Ishikawa (cell line): ENCODE results near the gene ADAM22.

ENCODE experiments used
- CEBPB ChIP-seq: IDR thresholded peaks from 2 replicates; pipeline ENCODE4 v1.6.1; 2012
- CREB1 ChIP-seq: IDR thresholded peaks from 2 replicates; pipeline ENCODE4 v1.6.1; 2012; ENCODE audit warnings: low read depth
- EGR1 ChIP-seq: IDR thresholded peaks from 2 replicates; pipeline ENCODE4 v1.6.1; 2012
- EP300 ChIP-seq: IDR thresholded peaks from 2 replicates; pipeline ENCODE4 v1.6.1; 2012; ENCODE audit warnings: borderline replicate concordance
- FOXM1 ChIP-seq: IDR thresholded peaks from 2 replicates; pipeline ENCODE4 v1.6.1; 2012; ENCODE audit warnings: low read depth, borderline replicate concordance
- MAX ChIP-seq: IDR thresholded peaks from 2 replicates; pipeline ENCODE4 v1.6.1; 2012
- NFIC ChIP-seq: IDR thresholded peaks from 2 replicates; pipeline ENCODE4 v1.6.1; 2012
- RAD21 ChIP-seq: IDR thresholded peaks from 2 replicates; pipeline ENCODE4 v1.6.1; 2012; ENCODE audit warnings: low read depth
- REST ChIP-seq: IDR thresholded peaks from 2 replicates; pipeline ENCODE4 v1.6.1; 2012; ENCODE audit warnings: low read depth, mild to moderate bottlenecking
- TAF1 ChIP-seq: IDR thresholded peaks from 2 replicates; pipeline ENCODE4 v1.6.1; 2012; ENCODE audit warnings: low read depth, mild to moderate bottlenecking
- TCF12 ChIP-seq: IDR thresholded peaks from 2 replicates; pipeline ENCODE4 v1.6.1; 2012; ENCODE audit warnings: low read depth
- TEAD4 ChIP-seq: IDR thresholded peaks from 2 replicates; pipeline ENCODE4 v1.6.1; 2012
- USF1 ChIP-seq: IDR thresholded peaks from 2 replicates; pipeline ENCODE4 v1.6.1; 2012
- YY1 ChIP-seq: IDR thresholded peaks from 2 replicates; pipeline ENCODE4 v1.6.1; 2012; ENCODE audit warnings: low read depth
- ZBTB7A ChIP-seq: IDR thresholded peaks from 2 replicates; pipeline ENCODE4 v1.6.1; 2012; ENCODE audit warnings: low read depth

ADAM22 gene

GRCh38 chr7:88200261-88200660 lies 266.2 kb downstream of the ADAM22 start:
- TF ChIP-seq NFIC, result no peak
- no peak for TF ChIP-seq EGR1
- no peak for TF ChIP-seq RAD21
- TF ChIP-seq REST, result no peak
- no peak for TF ChIP-seq FOXM1
- TF ChIP-seq ZBTB7A, result no peak
- TF ChIP-seq MAX, result no peak
- no peak for TF ChIP-seq TAF1
- no peak for TF ChIP-seq TCF12
- no peak for TF ChIP-seq YY1
- no peak for TF ChIP-seq CREB1
- no peak for TF ChIP-seq USF1
- TF ChIP-seq EP300, result no peak
- no peak for TF ChIP-seq TEAD4
- no peak for TF ChIP-seq CEBPB

GRCh38 chr7:88200789-88201188 lies 266.7 kb downstream of the ADAM22 start:
- TF ChIP-seq USF1 (no peak), FOXM1 (no peak), RAD21 (no peak), TCF12 (no peak), NFIC (no peak), TAF1 (no peak), REST (no peak), EGR1 (no peak), TEAD4 (no peak), MAX (no peak), CREB1 (no peak), ZBTB7A (no peak), CEBPB (no peak)

DNA sequence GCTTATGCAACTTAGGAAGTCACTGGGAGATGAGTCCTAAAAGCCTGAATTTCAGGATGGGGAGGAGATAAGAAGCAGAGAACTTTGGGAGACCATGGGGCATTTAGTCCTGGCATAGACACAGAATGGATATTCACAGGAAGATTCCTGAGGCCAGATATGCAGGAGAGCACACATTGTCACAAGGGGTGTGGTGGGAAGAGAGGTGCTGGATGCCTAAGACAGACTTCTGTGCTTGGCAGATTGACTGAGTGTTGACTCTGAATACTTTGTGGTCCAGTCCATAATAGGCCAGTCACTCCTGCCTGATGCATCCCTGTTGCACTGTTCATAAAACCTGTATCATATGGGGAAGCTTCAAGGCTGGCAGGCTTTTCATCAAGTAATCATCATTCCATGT lies 267.3 kb downstream of the ADAM22 start:
- TF ChIP-seq USF1, result no peak
- TF ChIP-seq CEBPB, result no peak
- no peak for TF ChIP-seq FOXM1
- TF ChIP-seq NFIC, result no peak
- TF ChIP-seq ZBTB7A, result no peak
- TF ChIP-seq MAX, result no peak
- no peak for TF ChIP-seq REST
- TF ChIP-seq TAF1, result no peak
- TF ChIP-seq EP300, result no peak
- TF ChIP-seq EGR1, result no peak
- TF ChIP-seq YY1, result no peak

DNA sequence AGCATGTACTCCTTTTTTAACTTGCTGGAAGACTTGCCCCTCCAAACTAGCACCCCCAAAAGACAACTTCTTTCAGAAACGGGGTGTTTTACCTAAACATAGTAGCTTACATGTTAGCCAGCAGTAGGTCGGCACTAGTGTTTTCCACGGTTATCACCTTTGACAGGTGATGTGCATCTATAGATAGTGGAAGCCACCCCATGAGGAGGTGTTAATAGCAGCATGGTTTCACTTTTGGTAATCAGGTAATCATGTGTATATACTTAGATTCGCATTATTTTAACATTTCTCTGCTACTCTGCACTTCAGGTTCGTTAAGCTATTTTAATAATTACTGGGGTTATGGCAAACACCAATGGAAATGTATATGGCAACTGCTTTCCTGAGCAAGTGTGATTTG lies 268.2 kb downstream of the ADAM22 start:
- TF ChIP-seq NFIC, result no peak
- no peak for TF ChIP-seq CEBPB
- no peak for TF ChIP-seq CREB1

DNA sequence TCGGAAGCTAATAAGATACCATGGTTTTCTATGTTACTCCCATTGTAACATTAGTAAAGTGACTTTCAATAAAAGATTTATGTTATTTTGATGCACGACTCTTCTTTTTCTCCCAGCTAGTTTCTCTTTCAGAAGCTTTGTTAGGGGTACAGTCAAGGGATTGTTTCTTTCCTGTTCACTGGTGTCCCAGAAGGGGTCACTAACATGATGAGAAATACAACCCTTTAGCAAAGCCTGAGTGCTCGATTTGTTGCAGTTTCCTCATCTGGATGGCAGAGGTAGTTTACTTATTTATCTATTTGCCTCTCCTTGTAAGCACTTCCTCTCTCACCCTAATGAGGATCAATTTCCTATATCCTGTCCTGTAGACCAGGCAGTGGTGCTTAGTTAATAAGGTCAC lies 268.7 kb downstream of the ADAM22 start:
- TF ChIP-seq USF1, result no peak
- TF ChIP-seq EGR1, result no peak
- TF ChIP-seq RAD21, result no peak
- no peak for TF ChIP-seq MAX
- no peak for TF ChIP-seq CREB1
- no peak for TF ChIP-seq REST
- TF ChIP-seq CEBPB, result no peak
- TF ChIP-seq TEAD4, result no peak
- no peak for TF ChIP-seq ZBTB7A
- TF ChIP-seq YY1, result no peak
- TF ChIP-seq NFIC, result no peak
- no peak for TF ChIP-seq TCF12
- no peak for TF ChIP-seq TAF1
- TF ChIP-seq FOXM1, result no peak
- TF ChIP-seq EP300, result no peak
